GM12878 (cell line): Measurements from ENCODE around the gene DPP3. TPM values are rescaled to one million over a fixed set of nuclear protein-coding genes. Genes with fewer than 3 reads are reported as not detected.

Experiments
- ATAC-seq: fragments of 200-7000 bp; cut with Tn5 transposase; 3 replicates; pipeline ENCODE4 v1.9.1; 2020; ENCODE audit warnings: mild to moderate bottlenecking, moderate library complexity
- BruUV-seq: library from RNA; stranded (reverse); fragments of 400-500 nt; replicated peaks from 2 replicates; lab custom pipeline; 2021; lab: Mats Ljungman, UMichigan
- CTCF ChIA-PET: fragments of 300-600 bp; sonication (Branson Sonifier 250); formaldehyde crosslinking; extraction: SDS; loops from one replicate; lab custom pipeline; 2021; ENCODE audit warnings: inconsistent platforms; lab: Yijun Ruan, JAX
- POLR2A ChIA-PET: fragments of 350-600 bp; formaldehyde crosslinking; extraction: SDS; loops from one replicate; lab custom pipeline; 2021; ENCODE audit warnings: inconsistent platforms; lab: Charles Lee
- RAD21 ChIA-PET: fragments of 300-600 bp; sonication (Branson Sonifier 250); formaldehyde crosslinking; loops from one replicate; lab custom pipeline; 2023; ENCODE audit warnings: antibody characterized with exemption; ENCODE audit not compliant: unreplicated experiment; lab: Charles Lee
- SMC1A ChIA-PET: fragments of 300-600 bp; sonication (Branson Sonifier 250); formaldehyde crosslinking; loops from one replicate; lab custom pipeline; 2023; ENCODE audit not compliant: unreplicated experiment, uncharacterized antibody; lab: Charles Lee
- DNase-seq: peaks from one replicate; pipeline ENCODE4 v3.0.0-alpha.2; 2011; ENCODE audit warnings: low read depth, low spot score
- FAIRE-seq: peaks from 3 replicates; lab custom pipeline; 2011; peaks lifted over from hg19 to GRCh38; lab: Jason Lieb, UNC
- H2AFZ ChIP-seq: 2 replicates; pipeline ENCODE4 v1.6.0; 2011; ENCODE audit warnings: low read depth, low read length, control low read depth; ENCODE audit not compliant: control insufficient read depth
- H3K27ac ChIP-seq: 2 replicates; pipeline ENCODE4 v1.5.1; 2011; ENCODE audit warnings: control low read depth; ENCODE audit not compliant: control insufficient read depth, insufficient read depth
- H3K27me3 ChIP-seq, 2 experiments: replicated peaks in 1 of 2; 2 replicates each; pipeline versions ENCODE4 v1.6.0 to v1.6.1; 2011; ENCODE audit warnings: low read length in 1 of 2; ENCODE audit not compliant: control insufficient read depth in 2 of 2, insufficient read depth in 2 of 2
- H3K36me3 ChIP-seq, 2 experiments: 2 replicates each; pipeline ENCODE4 v1.5.1; 2011; ENCODE audit warnings: low read length in 1 of 2; ENCODE audit not compliant: control insufficient read depth in 2 of 2, insufficient read depth in 2 of 2
- H3K4me1 ChIP-seq: 2 replicates; pipeline ENCODE4 v1.6.1; 2011; ENCODE audit warnings: mild to moderate bottlenecking, low read length, moderate library complexity, mixed read lengths; ENCODE audit not compliant: control insufficient read depth, insufficient read depth
- H3K4me2 ChIP-seq: 2 replicates; pipeline ENCODE4 v1.6.0; 2011; ENCODE audit warnings: control low read depth; ENCODE audit not compliant: control insufficient read depth, insufficient read depth
- H3K4me3 ChIP-seq: fragments of 200-600 bp; sonication (generic); 2 replicates; pipeline ENCODE4 v1.5.1; 2016
- H3K79me2 ChIP-seq: 2 replicates; pipeline ENCODE4 v1.6.0; 2011; ENCODE audit warnings: low read length; ENCODE audit not compliant: control insufficient read depth, insufficient read depth
- H3K9ac ChIP-seq: 2 replicates; pipeline ENCODE4 v1.8.0; 2011; ENCODE audit warnings: low read length, control low read depth, mixed read lengths; ENCODE audit not compliant: control insufficient read depth, insufficient read depth
- H3K9me3 ChIP-seq: replicated peaks from 3 replicates; pipeline ENCODE4 v1.5.1; 2011; ENCODE audit warnings: mild to moderate bottlenecking, low read length; ENCODE audit not compliant: control insufficient read depth, insufficient read depth
- H4K20me1 ChIP-seq: 2 replicates; pipeline ENCODE4 v1.6.0; 2011; ENCODE audit not compliant: control insufficient read depth, insufficient read depth
- CEBPZ ChIP-seq: fragments of 150-350 bp; IDR thresholded peaks from 2 replicates; pipeline ENCODE4 v1.6.1; 2016; ENCODE audit warnings: low read depth, low read length
- E2F8 ChIP-seq: fragments of 450-650 bp; IDR thresholded peaks from 2 replicates; pipeline ENCODE4 v1.6.1; 2018; ENCODE audit warnings: mild to moderate bottlenecking, low read depth, moderate library complexity; ENCODE audit not compliant: partially characterized antibody
- ETV6 ChIP-seq, 2 experiments: fragments of 450-650 bp in 1 of 2; IDR thresholded peaks in 1 of 2; conservative IDR thresholded peaks in 1 of 2; 2 replicates each; pipeline ENCODE4 v1.6.1; 2014; ENCODE audit warnings: antibody characterized with exemption in 1 of 2, borderline replicate concordance in 1 of 2, low read depth in 1 of 2, mild to moderate bottlenecking in 1 of 2, moderate library complexity in 1 of 2
- EZH2 ChIP-seq: IDR thresholded peaks from 2 replicates; pipeline ENCODE4 v1.6.1; 2012; ENCODE audit warnings: low read depth, mild to moderate bottlenecking, control low read depth, inconsistent platforms, low read length, borderline replicate concordance; ENCODE audit not compliant: control insufficient read depth
- IRF4 ChIP-seq: IDR thresholded peaks from 2 replicates; pipeline ENCODE4 v1.6.1; 2011; ENCODE audit warnings: low read depth, low read length
- MEF2B ChIP-seq: fragments of 450-650 bp; IDR thresholded peaks from 2 replicates; pipeline ENCODE4 v1.6.1; 2018; ENCODE audit warnings: mild to moderate bottlenecking, moderate library complexity; ENCODE audit not compliant: partially characterized antibody, poor library complexity, severe bottlenecking
- NFYA ChIP-seq: IDR thresholded peaks from 2 replicates; pipeline ENCODE4 v1.6.1; 2011; ENCODE audit warnings: low read depth, mild to moderate bottlenecking, low read length, improper control_type of control experiment, borderline replicate concordance
- WGBS: methylation state at CpG from one replicate; pipeline ENCODE4 v1.1.6; 2016; ENCODE audit warnings: low lambda C conversion rate; ENCODE audit not compliant: insufficient replicate concordance, insufficient coverage; ENCODE audit errors: missing lambda C conversion rate; 5-methylcytosine and 5-hydroxymethylcytosine counted together
- in situ Hi-C: fragments of 300-500 bp; cut with MboI; formaldehyde crosslinking; loops from 9 replicates; pipeline ENCODE4 v1.14.3; 2018; ENCODE audit warnings: mixed read lengths
- intact Hi-C: fragments of 100-400 bp; cut with micrococcal nuclease; formaldehyde crosslinking; loops from one replicate; pipeline ENCODE4 v1.14.2; 2022; ENCODE audit not compliant: unreplicated experiment
- polyA plus RNA-seq, 11 experiments: library from polyadenylated mRNA; depleted of rRNA in 4 of 11; unstranded in 6 of 11; stranded (reverse) in 5 of 11; fragments of >200 nt; fragmentation: Nextera tagmentation in 4 of 11; fragmentation: Illumina TruSeq in 1 of 11; extraction: Ambion mirVana in 4 of 11; extraction: Trizol in 1 of 11; gene quantifications; 1 replicate in 1 of 11; 2 replicates in 10 of 11; pipeline versions ENCODE4 v1.2.1 to v1.2.3, GENCODE V29; 2011 to 2016; ENCODE audit warnings: inconsistent platforms in 2 of 11, missing spikeins in 2 of 11, low read depth in 1 of 11
- total RNA-seq, 4 experiments: library from RNA; depleted of rRNA in 3 of 4; stranded (reverse); fragments of >200 nt in 3 of 4; fragmentation: Illumina TruSeq in 1 of 4; extraction: Trizol in 1 of 4; gene quantifications; 2 replicates each; pipeline versions ENCODE4 v1.2.1 to v1.2.3, GENCODE V29; 2013 to 2021

The DPP3 gene
- total and polyA plus RNA-seq, 10 of the 15 experiments (the other 5 are each of a cell fraction or from before 2014, with no cell fraction given): 6.0 to 117 (median 78.1) TPM

- DNase-seq (no peak), ATAC-seq (no peak)
- ChIA-PET POLR2A (interaction anchor here (0.6 kb wide), 1 partner anchor 311 kb away, joined by 3 read pairs; no protein-coding TSS in a partner anchor), CTCF (no interaction called here)
- WGBS: 90% methylated on average over 16 of the region's 16 CpGs
- no peak overlapping the region for H2AFZ ChIP-seq
- no peaks in the 10 kb centered on the region for H4K20me1 ChIP-seq
- no peaks in the 10 kb centered on the region for H3K27me3 ChIP-seq
- H3K9me3 ChIP-seq: no peaks in the 10 kb centered on the region
- peaks cover 7 to 22% of the 10 kb centered on the region in 2 experiments; a peak in 3 of 4 replicates for H3K36me3 ChIP-seq
- H3K4me2 ChIP-seq: no peak overlapping the region
- H3K9ac ChIP-seq: no peak overlapping the region
- no peak for TF ChIP-seq IRF4
- TF ChIP-seq ETV6 (conservative IDR thresholded peaks at IDR 0.05 in 1 of 2, IDR thresholded peaks at IDR 0.05 in 1 of 2; ENCODE audit: borderline replicate concordance in 1 of 2, low read depth in 1 of 2): no peak
- TF ChIP-seq EZH2: no peak
- no peak for TF ChIP-seq MEF2B
- TF ChIP-seq CEBPZ: no peak
- no peak for TF ChIP-seq NFYA
- TF ChIP-seq E2F8: no peak
- TF ChIP-seq, all 136 proteins: peak for 0
- ChIA-PET RAD21 (no interaction called here), SMC1A (no interaction called here)
- no peak overlapping the region for H3K27ac ChIP-seq
- H3K4me1 ChIP-seq: no peaks in the 10 kb centered on the region
- intact Hi-C loops (no loop called here), in situ Hi-C loops (no loop called here)
- no peaks in the 10 kb centered on the region for H3K79me2 ChIP-seq
- no TSS peak for BruUV-seq
- FAIRE-seq: no peak
- no peak overlapping the region for H3K4me3 ChIP-seq
These were observed 17.0 kb downstream of the DPP3 start for GRCh38 chr11:66497206-66497605.
